A673 (cell line): ENCODE measurements around the gene FAM120A. TPM values are rescaled to one million over a fixed set of nuclear protein-coding genes. Genes with fewer than 3 reads are reported as not detected.

ENCODE experiments used
- BruUV-seq: library from RNA; stranded (reverse); fragments of 400-500 nt; replicated peaks from 2 replicates; lab custom pipeline; 2021; lab: Mats Ljungman, UMichigan
- CTCF ChIA-PET: fragments of 300-600 bp; sonication (Branson Sonifier 250); formaldehyde crosslinking; loops from one replicate; lab custom pipeline; 2022; ENCODE audit warnings: antibody characterized with exemption; lab: Charles Lee
- POLR2A ChIA-PET: fragments of 300-600 bp; sonication (Branson Sonifier 250); formaldehyde crosslinking; loops from one replicate; lab custom pipeline; 2022; ENCODE audit warnings: antibody characterized with exemption; ENCODE audit not compliant: low non-redundant PET; lab: Charles Lee
- DNase-seq: peaks from one replicate; pipeline ENCODE4 v3.0.0-alpha.2; 2015; ENCODE audit warnings: low spot score
- H3K27ac ChIP-seq: fragments of 200-600 bp; sonication (generic); 2 replicates; pipeline ENCODE4 v1.5.1; 2016; ENCODE audit warnings: mixed run types, low read depth, mild to moderate bottlenecking, mixed read lengths, antibody characterized with exemption, low read length; ENCODE audit not compliant: poor library complexity, severe bottlenecking
- H3K27me3 ChIP-seq: fragments of 200-600 bp; sonication (generic); replicated peaks from 2 replicates; pipeline ENCODE4 v1.6.1; 2017; ENCODE audit warnings: mixed run types, low read depth, mild to moderate bottlenecking, mixed read lengths, antibody characterized with exemption, low read length; ENCODE audit not compliant: insufficient read depth, poor library complexity
- H3K36me3 ChIP-seq: fragments of 200-600 bp; sonication (generic); 2 replicates; pipeline ENCODE4 v1.6.1; 2016; ENCODE audit warnings: mixed run types, mild to moderate bottlenecking, mixed read lengths, antibody characterized with exemption, low read length; ENCODE audit not compliant: insufficient read depth, poor library complexity, severe bottlenecking
- H3K4me1 ChIP-seq: fragments of 200-600 bp; sonication (generic); 2 replicates; pipeline ENCODE4 v1.6.1; 2017; ENCODE audit warnings: mixed run types, mild to moderate bottlenecking, mixed read lengths, antibody characterized with exemption, low read length; ENCODE audit not compliant: insufficient read depth, poor library complexity, severe bottlenecking
- H3K4me3 ChIP-seq: fragments of 200-600 bp; sonication (generic); 2 replicates; pipeline ENCODE4 v1.5.1; 2016; ENCODE audit warnings: low read depth, mixed run types, mild to moderate bottlenecking, mixed read lengths, low read length; ENCODE audit not compliant: poor library complexity, severe bottlenecking
- H3K9me3 ChIP-seq: fragments of 200-600 bp; sonication (generic); 2 replicates; pipeline ENCODE4 v1.6.1; 2016; ENCODE audit warnings: mixed run types, low read depth, mild to moderate bottlenecking, mixed read lengths, antibody characterized with exemption, low read length; ENCODE audit not compliant: poor library complexity, severe bottlenecking
- CTCF ChIP-seq: fragments of 300-800, 200-600 bp; sonication (generic); conservative IDR thresholded peaks from 2 replicates; pipeline ENCODE4 v1.5.1; 2017; ENCODE audit warnings: low read depth, mild to moderate bottlenecking, antibody characterized with exemption, low read length, moderate library complexity, mixed read lengths
- EZH2 ChIP-seq: fragments of 200-600 bp; sonication (generic); IDR thresholded peaks from 2 replicates; pipeline ENCODE4 v1.6.1; 2017; ENCODE audit warnings: borderline replicate concordance, low read depth, mild to moderate bottlenecking, mixed read lengths, antibody characterized with exemption, low read length; ENCODE audit not compliant: poor library complexity, severe bottlenecking
- intact Hi-C: fragments of 100-400 bp; cut with micrococcal nuclease; formaldehyde crosslinking; loops from one replicate; pipeline ENCODE4 v1.10.0; 2022; ENCODE audit not compliant: unreplicated experiment
- total RNA-seq: library from RNA; stranded (reverse); gene quantifications from 2 replicates; pipeline ENCODE4 v1.2.3, GENCODE V29; 2021

The FAM120A gene
- total RNA-seq, 1 experiment from 2014 or later: 91.0 TPM

- POLR2A ChIA-PET: no interaction called here
- Histone ChIP-seq H3K4me1 (peaks cover 42% of the 10 kb centered on the region), H3K9me3 (no peaks in the 10 kb centered on the region), H3K4me3 (no peak overlapping the region), H3K27ac (no peak overlapping the region), H3K27me3 (no peaks in the 10 kb centered on the region), H3K36me3 (no peaks in the 10 kb centered on the region)
- intact Hi-C loops: no loop called here
- CTCF ChIA-PET: no interaction called here
- DNase-seq: no peak
- no TSS peak for BruUV-seq
- TF ChIP-seq CTCF (no peak), EZH2 (no peak)
These were observed 10.3 kb downstream of the FAM120A start for GRCh38 chr9:93461821-93462220.

GRCh38 chr9:93463638-93464248 is 12.3 kb downstream of the FAM120A start:
- H3K4me3 ChIP-seq: no peak overlapping the region
- intact Hi-C loops: no loop called here
- no peaks in the 10 kb centered on the region for H3K27me3 ChIP-seq
- BruUV-seq: no TSS peak
- no peak for TF ChIP-seq EZH2
- no peak for TF ChIP-seq CTCF
- peaks cover 59% of the 10 kb centered on the region for H3K4me1 ChIP-seq
- no peaks in the 10 kb centered on the region for H3K36me3 ChIP-seq
- ChIA-PET CTCF (no interaction called here), POLR2A (no interaction called here)
- no peak overlapping the region for H3K27ac ChIP-seq
- H3K9me3 ChIP-seq: no peaks in the 10 kb centered on the region
- DNase-seq: no peak

- DNase-seq: no peak
- H3K4me1 ChIP-seq: peaks cover 66% of the 10 kb centered on the region
- no peaks in the 10 kb centered on the region for H3K27me3 ChIP-seq
- no peaks in the 10 kb centered on the region for H3K9me3 ChIP-seq
- H3K36me3 ChIP-seq: no peaks in the 10 kb centered on the region
- no peak overlapping the region for H3K4me3 ChIP-seq
- no peak for TF ChIP-seq EZH2
- no peak for TF ChIP-seq CTCF
- CTCF ChIA-PET: no interaction called here
- BruUV-seq: no TSS peak
- no peak overlapping the region for H3K27ac ChIP-seq
- POLR2A ChIA-PET: no interaction called here
- intact Hi-C loops: no loop called here
These were observed 12.9 kb downstream of the FAM120A start for GRCh38 chr9:93464395-93464794.
